ENCODE measurements around the gene ADI1.

Gene ADI1

GRCh38 chr2:3488855-3489763 is 30.2 kb downstream of the ADI1 start:
- TF ChIP-seq CTCF (IDR thresholded peaks at IDR 0.05; ENCODE audit: borderline replicate concordance, insufficient read depth, low read depth, low read length), result no peak
- no peak overlapping the region for H3K4me3 ChIP-seq (ENCODE audit: low read depth, low read length)

GRCh38 chr2:3488061-3488531 is 31.2 kb downstream of the ADI1 start:
- no peak for TF ChIP-seq CTCF (IDR thresholded peaks at IDR 0.05; ENCODE audit: borderline replicate concordance, insufficient read depth, low read depth, low read length)
- no peak overlapping the region for H3K4me3 ChIP-seq (ENCODE audit: low read depth, low read length)

GRCh38 chr2:3487432-3487831 is 31.9 kb downstream of the ADI1 start:
- TF ChIP-seq CTCF (IDR thresholded peaks at IDR 0.05; ENCODE audit: borderline replicate concordance, insufficient read depth, low read depth, low read length), result no peak
- H3K4me3 ChIP-seq (ENCODE audit: low read depth, low read length), result no peak overlapping the region

GRCh38 chr2:3487028-3487425 is 32.3 kb downstream of the ADI1 start:
- TF ChIP-seq CTCF (IDR thresholded peaks at IDR 0.05; ENCODE audit: borderline replicate concordance, insufficient read depth, low read depth, low read length), result no peak

GRCh38 chr2:3486047-3487027 is 33.0 kb downstream of the ADI1 start:
- TF ChIP-seq CTCF (IDR thresholded peaks at IDR 0.05; ENCODE audit: borderline replicate concordance, insufficient read depth, low read depth, low read length), result no peak
- H3K4me3 ChIP-seq (ENCODE audit: low read depth, low read length), result no peak overlapping the region

More at GRCh38 chr2:3487028-3487425, 32.3 kb downstream of the ADI1 start:
- H3K4me3 ChIP-seq (ENCODE audit: low read depth, low read length), result no peak overlapping the region

- no peak for TF ChIP-seq CTCF (IDR thresholded peaks at IDR 0.05; ENCODE audit: borderline replicate concordance, insufficient read depth, low read depth, low read length)
Observed at GRCh38 chr2:3485166-3485565, 34.2 kb downstream of the ADI1 start.

More at GRCh38 chr2:3485166-3485565, 34.2 kb downstream of the ADI1 start:
- no peak overlapping the region for H3K4me3 ChIP-seq (ENCODE audit: low read depth, low read length)

Measured in GM12875 (cell line).